HG03571 (cell line): ENCODE measurements around the gene TNFRSF21.

Experiments
- ATAC-seq: cut with Tn5 transposase; IDR thresholded peaks from one replicate; pipeline ENCODE4 v1.9.1; 2021; ENCODE audit not compliant: unreplicated experiment

The TNFRSF21 gene

DNA sequence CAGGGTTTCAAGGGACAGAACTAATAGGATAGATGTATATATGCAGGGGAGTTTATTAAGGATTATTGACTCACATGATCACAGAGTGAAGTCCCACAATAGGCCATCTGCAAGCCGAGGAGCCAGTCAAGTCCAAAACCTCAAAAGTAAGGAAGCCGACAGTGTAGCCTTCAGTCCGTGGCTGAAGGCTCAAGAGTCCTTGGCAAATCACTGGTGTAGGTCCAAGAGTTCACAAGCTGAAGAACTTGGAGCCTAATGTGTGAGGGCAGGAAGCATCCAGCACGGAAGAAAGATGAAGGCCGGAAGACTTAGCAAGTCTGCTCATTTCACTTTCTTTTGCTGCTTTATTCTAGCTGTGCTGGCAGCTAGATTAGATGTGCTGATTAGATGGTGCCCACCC, 128.0 kb downstream of the TNFRSF21 start:
- ATAC-seq = no peak
